Non-pigmented ciliary epithelial cell (primary cell): ENCODE data around the gene HLA-C.
"Not testable (repeated sequence)": the region's sequence is repeated elsewhere in the genome, so short reads cannot be mapped to it uniquely, and the experiment has no call there.

Experiments
- DNase-seq: peaks from one replicate; pipeline ENCODE4 v3.0.0-alpha.2; 2010; ENCODE audit warnings: low read depth

The HLA-C gene

GRCh38 chr6:31270788-31271640, 878 bp downstream of the HLA-C start:
- DNase-seq, result no peak

GRCh38 chr6:31268836-31269235, 3.1 kb downstream of the HLA-C start:
- DNase-seq, result no peak

GRCh38 chr6:31268369-31268765, 3.5 kb downstream of the HLA-C start:
- no peak for DNase-seq

- no peak for DNase-seq
These were observed 4.1 kb downstream of the HLA-C start for GRCh38 chr6:31267651-31268368.

- DNase-seq, result no peak
These were observed 5.1 kb downstream of the HLA-C start for GRCh38 chr6:31266567-31267360.

GRCh38 chr6:31265926-31266325, 6.0 kb downstream of the HLA-C start:
- DNase-seq, result no peak

GRCh38 chr6:31263346-31263933, 8.5 kb downstream of the HLA-C start:
- DNase-seq, result not testable (repeated sequence)

- not testable (repeated sequence) for DNase-seq
These were observed 11.9 kb downstream of the HLA-C start for GRCh38 chr6:31259995-31260394.

- DNase-seq, result no peak
These were observed 19.3 kb downstream of the HLA-C start for GRCh38 chr6:31252625-31253024.

- DNase-seq, result no peak
These were observed 20.6 kb downstream of the HLA-C start for GRCh38 chr6:31251261-31251660.

- no peak for DNase-seq
These were observed 22.7 kb downstream of the HLA-C start for GRCh38 chr6:31249184-31249583.

GRCh38 chr6:31247813-31248212, 24.1 kb downstream of the HLA-C start:
- no peak for DNase-seq

GRCh38 chr6:31246051-31246521, 25.8 kb downstream of the HLA-C start:
- DNase-seq, result peak; percentile 53

- no peak for DNase-seq
These were observed 28.4 kb downstream of the HLA-C start for GRCh38 chr6:31243508-31243907.

- DNase-seq, result no peak
These were observed 32.0 kb downstream of the HLA-C start for GRCh38 chr6:31239854-31240253.

- not testable (repeated sequence) for DNase-seq
These were observed 37.8 kb downstream of the HLA-C start for GRCh38 chr6:31234101-31234500.

GRCh38 chr6:31228476-31228875, 43.4 kb downstream of the HLA-C start:
- DNase-seq, result no peak

GRCh38 chr6:31227143-31227542, 44.7 kb downstream of the HLA-C start:
- DNase-seq, result no peak

- no peak for DNase-seq
These were observed 46.2 kb downstream of the HLA-C start for GRCh38 chr6:31225735-31226134.

GRCh38 chr6:31222496-31222895, 49.4 kb downstream of the HLA-C start:
- no peak for DNase-seq
